ENCODE measurements around the gene IL10. TPM values are rescaled to one million over a fixed set of nuclear protein-coding genes. Genes with fewer than 3 reads are reported as not detected.
A peak's percentile ranks its signal among the peaks of the same experiment; 100 is the strongest.

Gene IL10
- total and polyA plus RNA-seq, 11 donors: 0.27 to 5.0 (median 0.88) TPM; not detected in 1

DNA sequence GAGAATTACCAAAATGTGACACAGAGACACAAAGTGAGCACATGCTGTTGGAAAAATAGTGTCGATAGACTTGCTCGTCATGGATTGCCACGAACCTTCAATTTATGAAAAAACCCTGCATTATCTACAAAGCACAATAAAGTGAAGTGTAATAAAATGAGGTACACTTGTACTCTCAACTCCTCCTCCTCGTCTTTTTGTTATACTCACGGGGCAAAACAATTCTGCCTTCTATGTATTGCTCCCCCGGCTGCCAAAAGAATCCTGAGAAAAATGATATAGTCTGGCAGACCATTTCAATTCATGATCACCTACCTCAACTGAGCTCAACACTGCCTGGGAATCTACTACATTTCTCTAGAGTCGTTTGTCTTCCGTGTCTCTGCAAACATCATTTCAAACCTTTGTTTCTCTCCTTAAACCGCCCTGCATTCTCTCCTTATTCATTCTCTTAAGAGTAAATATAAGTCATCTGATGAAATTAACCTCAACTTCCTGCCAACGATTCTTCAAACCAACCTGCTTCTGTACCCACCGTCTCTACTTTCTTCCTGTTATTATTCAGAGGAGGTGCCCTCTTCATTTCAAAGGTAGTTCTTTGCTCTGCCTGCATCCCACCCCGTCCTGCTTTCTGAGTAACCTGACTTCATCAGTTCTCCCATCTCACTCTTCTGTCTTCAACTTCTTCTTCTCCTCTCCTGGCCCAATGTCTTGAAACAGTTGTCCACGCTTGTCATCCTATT is 14.6 kb downstream of the IL10 start:
- Histone ChIP-seq H3K27ac (peak overlapping the region in 1 of 12 donors; percentile 74), H3K4me1 (peaks cover 0 to 7% (median 0%) of the 10 kb centered on the region in 12 donors), H3K36me3 (no peaks in the 10 kb centered on the region), H3K9me3 (peaks cover 0 to 6% (median 0%) of the 10 kb centered on the region in 12 donors), H3K4me3 (peak overlapping the region in 1 of 12 donors; percentile 17), H3K27me3 (no peaks in the 10 kb centered on the region)
- intact Hi-C loops (cut with DNase I): no loop called here
- DNase-seq (no peak), ATAC-seq (no peak)
- WGBS, 4 donors: 78 to 82% (median 80%) methylated on average over 13 of the region's 13 CpGs
- TF ChIP-seq POLR2A (IDR thresholded peaks at IDR 0.05): no peak
- TF ChIP-seq, protein P1, sequence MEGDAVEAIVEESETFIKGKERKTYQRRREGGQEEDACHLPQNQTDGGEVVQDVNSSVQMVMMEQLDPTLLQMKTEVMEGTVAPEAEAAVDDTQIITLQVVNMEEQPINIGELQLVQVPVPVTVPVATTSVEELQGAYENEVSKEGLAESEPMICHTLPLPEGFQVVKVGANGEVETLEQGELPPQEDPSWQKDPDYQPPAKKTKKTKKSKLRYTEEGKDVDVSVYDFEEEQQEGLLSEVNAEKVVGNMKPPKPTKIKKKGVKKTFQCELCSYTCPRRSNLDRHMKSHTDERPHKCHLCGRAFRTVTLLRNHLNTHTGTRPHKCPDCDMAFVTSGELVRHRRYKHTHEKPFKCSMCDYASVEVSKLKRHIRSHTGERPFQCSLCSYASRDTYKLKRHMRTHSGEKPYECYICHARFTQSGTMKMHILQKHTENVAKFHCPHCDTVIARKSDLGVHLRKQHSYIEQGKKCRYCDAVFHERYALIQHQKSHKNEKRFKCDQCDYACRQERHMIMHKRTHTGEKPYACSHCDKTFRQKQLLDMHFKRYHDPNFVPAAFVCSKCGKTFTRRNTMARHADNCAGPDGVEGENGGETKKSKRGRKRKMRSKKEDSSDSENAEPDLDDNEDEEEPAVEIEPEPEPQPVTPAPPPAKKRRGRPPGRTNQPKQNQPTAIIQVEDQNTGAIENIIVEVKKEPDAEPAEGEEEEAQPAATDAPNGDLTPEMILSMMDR (IDR thresholded peaks at IDR 0.05): no peak

DNA sequence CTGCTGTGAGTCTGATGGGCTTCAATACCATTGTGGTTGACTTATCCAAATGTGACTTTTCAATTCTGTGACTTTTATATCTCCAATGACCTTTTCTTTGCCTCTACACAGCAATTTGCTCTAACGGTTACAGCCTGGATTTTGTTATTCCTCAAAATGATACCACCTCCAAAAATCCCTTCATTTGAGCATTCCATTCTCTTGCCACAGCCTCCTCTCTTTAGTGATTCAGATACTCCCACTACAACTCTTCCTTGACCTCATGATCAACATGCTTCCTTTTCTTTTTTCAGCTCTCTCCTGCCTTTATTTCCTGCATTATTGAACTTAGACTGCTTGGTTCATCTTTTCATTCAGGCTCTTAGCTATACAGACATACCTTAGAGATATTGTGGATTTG is 18.3 kb downstream of the IL10 start:
- Histone ChIP-seq H3K9me3 (peaks cover 0 to 6% (median 0%) of the 10 kb centered on the region in 12 donors), H3K27me3 (no peaks in the 10 kb centered on the region), H3K27ac (no peak overlapping the region), H3K36me3 (no peaks in the 10 kb centered on the region), H3K4me3 (no peak overlapping the region), H3K4me1 (peaks cover 0 to 6% (median 0%) of the 10 kb centered on the region in 12 donors)
- ATAC-seq (no peak), DNase-seq (no peak)
- 48 to 75% (median 65%) methylated on average over 1 of the region's 1 CpG for WGBS, 4 donors
- intact Hi-C loops (cut with DNase I): no loop called here
- TF ChIP-seq, protein P1 (IDR thresholded peaks at IDR 0.05): no peak
- TF ChIP-seq POLR2A (IDR thresholded peaks at IDR 0.05): no peak

DNA sequence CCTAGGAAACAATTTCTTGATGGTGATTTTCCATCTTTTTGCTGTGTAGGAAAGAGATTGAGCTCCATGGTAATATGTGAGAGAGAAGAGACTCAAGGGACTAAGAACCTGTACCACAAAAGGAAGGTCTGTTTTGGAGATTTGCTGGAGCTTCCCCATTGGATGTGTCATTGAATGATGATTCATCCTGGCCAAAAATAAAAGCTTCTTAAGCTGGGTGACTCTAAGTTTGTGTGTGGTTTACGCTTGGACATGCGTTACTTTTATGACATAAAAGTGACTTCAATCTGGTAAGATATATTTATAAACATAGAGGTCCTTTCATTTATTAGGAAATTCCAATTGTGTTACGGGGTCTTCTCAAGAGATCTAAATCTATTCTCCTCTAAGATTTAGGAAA is 19.2 kb downstream of the IL10 start:
- Histone ChIP-seq H3K9me3 (peaks cover 0 to 6% (median 0%) of the 10 kb centered on the region in 12 donors), H3K4me3 (no peak overlapping the region), H3K4me1 (peaks cover 0 to 13% (median 0%) of the 10 kb centered on the region in 12 donors), H3K36me3 (no peaks in the 10 kb centered on the region), H3K27me3 (no peaks in the 10 kb centered on the region), H3K27ac (no peak overlapping the region)
- no peak for DNase-seq
- ATAC-seq: no peak
- intact Hi-C loops (cut with DNase I): no loop called here
- WGBS, 4 donors: 91 to 95% (median 93%) methylated on average over 3 of the region's 3 CpGs
- no peak for TF ChIP-seq POLR2A (IDR thresholded peaks at IDR 0.05)
- TF ChIP-seq, protein P1 (IDR thresholded peaks at IDR 0.05): no peak

DNA sequence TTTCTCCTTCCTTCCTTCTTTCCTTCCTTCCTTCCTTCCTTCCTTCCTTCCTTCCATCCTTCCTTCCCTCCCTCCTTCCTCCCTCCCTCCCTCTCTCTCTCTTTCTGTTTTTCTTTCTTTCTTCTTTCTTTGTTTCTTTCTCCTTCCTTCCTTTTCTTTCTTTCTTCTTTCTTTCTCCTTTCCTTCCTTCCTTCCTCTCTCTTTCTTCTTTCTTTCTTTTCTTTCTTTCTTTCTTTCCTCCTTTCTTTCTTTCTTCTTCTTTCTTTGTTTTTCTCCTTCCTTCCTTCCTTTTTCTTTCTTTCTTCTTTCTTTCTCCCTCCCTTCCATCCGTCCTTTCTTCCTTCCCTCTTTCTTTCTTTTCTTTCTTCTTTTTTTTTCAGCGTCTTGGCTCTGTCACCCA is 19.8 kb downstream of the IL10 start:
- Histone ChIP-seq H3K27ac (no peak overlapping the region), H3K9me3 (peaks cover 0 to 6% (median 0%) of the 10 kb centered on the region in 12 donors), H3K27me3 (no peaks in the 10 kb centered on the region), H3K4me1 (peaks cover 0 to 17% (median 0%) of the 10 kb centered on the region in 12 donors), H3K36me3 (no peaks in the 10 kb centered on the region), H3K4me3 (no peak overlapping the region)
- intact Hi-C loops (cut with DNase I): no loop called here
- ATAC-seq (no peak), DNase-seq (no peak)
- 85 to 94% (median 89%) methylated on average over 2 of the region's 2 CpGs for WGBS, 4 donors
- TF ChIP-seq POLR2A (IDR thresholded peaks at IDR 0.05): no peak
- TF ChIP-seq, protein P1 (IDR thresholded peaks at IDR 0.05): no peak

Data from heart left ventricle (tissue), 16 donors.